Measurements from ENCODE around the gene XCR1. TPM values are rescaled to one million over a fixed set of nuclear protein-coding genes. Genes with fewer than 3 reads are reported as not detected.

The XCR1 gene
- total and polyA plus RNA-seq, 11 donors: 0.03 to 0.64 (median 0.07) TPM; not detected in 6

GRCh38 chr3:45981346-45982074, 45.8 kb downstream of the XCR1 start:
- ATAC-seq (no peak), DNase-seq (no peak)
- Histone ChIP-seq H3K27me3 (no peaks in the 10 kb centered on the region), H3K36me3 (peaks cover 0 to 86% (median 80%) of the 10 kb centered on the region in 9 donors), H3K4me3 (no peak overlapping the region), H3K27ac (peak overlapping the region in 5 of 12 donors; percentile 9 to 96 (median 21)), H3K9me3 (no peaks in the 10 kb centered on the region), H3K4me1 (peaks cover 4 to 55% (median 42%) of the 10 kb centered on the region in 12 donors)
- TF ChIP-seq POLR2A (IDR thresholded peaks at IDR 0.05): no peak
- TF ChIP-seq CTCF (IDR thresholded peaks at IDR 0.05): no peak
- WGBS, 4 donors: 27 to 46% (median 38%) methylated on average over 2 of the region's 2 CpGs
- intact Hi-C loops (cut with DNase I): no loop called here

GRCh38 chr3:45980819-45981218, 46.5 kb downstream of the XCR1 start:
- Histone ChIP-seq H3K4me3 (no peak overlapping the region), H3K9me3 (no peaks in the 10 kb centered on the region), H3K4me1 (peaks cover 4 to 54% (median 35%) of the 10 kb centered on the region in 12 donors), H3K27ac (peak overlapping the region in 2 of 12 donors; percentile 21 to 50), H3K36me3 (peaks cover 0 to 93% (median 86%) of the 10 kb centered on the region in 9 donors), H3K27me3 (no peaks in the 10 kb centered on the region)
- ATAC-seq (no peak), DNase-seq (no peak)
- 77 to 98% (median 94%) methylated on average over 2 of the region's 2 CpGs for WGBS, 4 donors
- intact Hi-C loops (cut with DNase I): no loop called here
- TF ChIP-seq CTCF (IDR thresholded peaks at IDR 0.05) (no peak), POLR2A (IDR thresholded peaks at IDR 0.05) (no peak)

GRCh38 chr3:45980229-45980813, 47.0 kb downstream of the XCR1 start:
- Histone ChIP-seq H3K4me3 (no peak overlapping the region), H3K27me3 (no peaks in the 10 kb centered on the region), H3K36me3 (peaks cover 0 to 98% (median 91%) of the 10 kb centered on the region in 9 donors), H3K27ac (peak overlapping the region in 1 of 12 donors; percentile 50), H3K4me1 (peaks cover 4 to 54% (median 30%) of the 10 kb centered on the region in 12 donors), H3K9me3 (no peaks in the 10 kb centered on the region)
- DNase-seq: no peak
- WGBS, 4 donors: 86 to 89% (median 88%) methylated on average over 7 of the region's 7 CpGs
- intact Hi-C loops (cut with DNase I): no loop called here
- TF ChIP-seq CTCF (IDR thresholded peaks at IDR 0.05) (no peak), POLR2A (IDR thresholded peaks at IDR 0.05) (no peak)
- no peak for ATAC-seq

- intact Hi-C loops (cut with DNase I): no loop called here
- WGBS, 4 donors: 87 to 94% (median 87%) methylated on average over 4 of the region's 4 CpGs
- Histone ChIP-seq H3K4me1 (peaks cover 4 to 46% (median 20%) of the 10 kb centered on the region in 12 donors), H3K36me3 (peaks cover 0 to 100% (median 94%) of the 10 kb centered on the region in 9 donors), H3K9me3 (no peaks in the 10 kb centered on the region), H3K4me3 (no peak overlapping the region), H3K27ac (peak overlapping the region in 1 of 12 donors; percentile 43), H3K27me3 (no peaks in the 10 kb centered on the region)
- ATAC-seq (no peak), DNase-seq (no peak)
- TF ChIP-seq CTCF (IDR thresholded peaks at IDR 0.05) (no peak), POLR2A (IDR thresholded peaks at IDR 0.05) (no peak)
Measured at GRCh38 chr3:45979378-45979777, 47.9 kb downstream of the XCR1 start.

Measured in heart left ventricle (tissue), 16 donors.